ENCODE measurements around the gene ARMH2. TPM values are rescaled to one million over a fixed set of nuclear protein-coding genes. Genes with fewer than 3 reads are reported as not detected.

Gene ARMH2
- total and polyA plus RNA-seq, 7 donors = 0.10 TPM; not detected in 6

- TF ChIP-seq CTCF (IDR thresholded peaks at IDR 0.05) (no peak), POLR2AphosphoS5 (IDR thresholded peaks at IDR 0.05) (no peak)
- no peaks in the 10 kb centered on the region for H3K9me3 ChIP-seq
- WGBS, 2 donors = 86 to 87% methylated on average over 4 of the region's 4 CpGs
- no peaks in the 10 kb centered on the region for H3K27me3 ChIP-seq
- no peak overlapping the region for H3K4me3 ChIP-seq
- intact Hi-C loops (cut with DNase I) = no loop called here
- H3K4me1 ChIP-seq = no peaks in the 10 kb centered on the region
- DNase-seq = no peak
- no peak overlapping the region for H3K27ac ChIP-seq
- H3K36me3 ChIP-seq = peaks cover 0 to 43% (median 11%) of the 10 kb centered on the region in 4 donors
Measured at GRCh38 chr6:24788031-24788665, 10.6 kb downstream of the ARMH2 start.

DNA sequence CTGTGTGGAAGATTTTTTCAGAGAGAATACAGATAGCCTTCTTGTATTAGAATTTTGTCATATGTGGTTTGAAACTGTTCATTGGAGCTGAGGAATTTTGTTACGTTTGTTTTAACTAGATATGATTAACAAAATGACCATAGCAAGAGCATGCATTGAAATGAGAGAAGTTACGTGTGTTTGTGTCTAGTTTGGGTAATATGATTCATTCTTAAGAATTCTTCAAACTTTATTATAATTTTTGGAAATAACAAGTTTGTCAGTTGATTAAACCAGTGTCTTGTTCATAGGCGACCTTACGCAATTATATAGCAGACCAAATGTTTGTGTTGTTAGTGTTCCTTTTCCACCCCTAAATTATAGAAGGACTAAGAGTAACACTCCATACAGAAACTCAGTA lies 18.5 kb downstream of the ARMH2 start:
- H3K4me3 ChIP-seq = no peak overlapping the region
- DNase-seq = no peak
- H3K9me3 ChIP-seq = no peaks in the 10 kb centered on the region
- H3K27me3 ChIP-seq = no peaks in the 10 kb centered on the region
- peaks cover 0 to 19% (median 5%) of the 10 kb centered on the region in 4 donors for H3K4me1 ChIP-seq
- H3K27ac ChIP-seq = no peak overlapping the region
- H3K36me3 ChIP-seq = peaks cover 0 to 46% (median 5%) of the 10 kb centered on the region in 4 donors
- no peak for TF ChIP-seq POLR2A (IDR thresholded peaks at IDR 0.05)
- TF ChIP-seq EP300 (IDR thresholded peaks at IDR 0.05) = no peak
- no peak for TF ChIP-seq POLR2AphosphoS5 (IDR thresholded peaks at IDR 0.05)
- TF ChIP-seq CTCF (IDR thresholded peaks at IDR 0.05) = no peak
- intact Hi-C loops (cut with DNase I) = no loop called here
- 20 to 74% methylated on average over 4 of the region's 4 CpGs for WGBS, 2 donors

- Histone ChIP-seq H3K27me3 (no peaks in the 10 kb centered on the region), H3K4me3 (no peak overlapping the region), H3K9me3 (no peaks in the 10 kb centered on the region), H3K4me1 (peaks cover 0 to 19% (median 5%) of the 10 kb centered on the region in 4 donors), H3K36me3 (peaks cover 0 to 39% (median 2%) of the 10 kb centered on the region in 4 donors), H3K27ac (no peak overlapping the region)
- no peak for TF ChIP-seq CTCF (IDR thresholded peaks at IDR 0.05)
- no peak for TF ChIP-seq EP300 (IDR thresholded peaks at IDR 0.05)
- TF ChIP-seq POLR2AphosphoS5 (IDR thresholded peaks at IDR 0.05) = no peak
- no peak for TF ChIP-seq POLR2A (IDR thresholded peaks at IDR 0.05)
- 9 to 54% methylated on average over 3 of the region's 3 CpGs for WGBS, 2 donors
- intact Hi-C loops (cut with DNase I) = loop anchor here (10.0 kb wide), 1 partner anchor 285 kb away; the partner anchor contains the start of gene ALDH5A1
- DNase-seq = no peak
Measured at GRCh38 chr6:24779416-24780016, 19.2 kb downstream of the ARMH2 start.

GRCh38 chr6:24778878-24779277 lies 19.8 kb downstream of the ARMH2 start:
- H3K4me1 ChIP-seq = peaks cover 0 to 19% (median 5%) of the 10 kb centered on the region in 4 donors
- DNase-seq = no peak
- H3K4me3 ChIP-seq = no peak overlapping the region
- no peak overlapping the region for H3K27ac ChIP-seq
- TF ChIP-seq EP300 (IDR thresholded peaks at IDR 0.05) (no peak), POLR2A (IDR thresholded peaks at IDR 0.05) (no peak), CTCF (IDR thresholded peaks at IDR 0.05) (no peak), POLR2AphosphoS5 (IDR thresholded peaks at IDR 0.05) (no peak)
- peaks cover 0 to 33% (median 0%) of the 10 kb centered on the region in 4 donors for H3K36me3 ChIP-seq
- intact Hi-C loops (cut with DNase I) = loop anchor here (10.0 kb wide), 1 partner anchor 284 kb away; the partner anchor contains the start of gene ALDH5A1
- H3K27me3 ChIP-seq = no peaks in the 10 kb centered on the region
- H3K9me3 ChIP-seq = no peaks in the 10 kb centered on the region
